Right lobe of liver (tissue), 6 donors: ENCODE measurements around the gene IGSF9B. TPM values are rescaled to one million over a fixed set of nuclear protein-coding genes. Genes with fewer than 3 reads are reported as not detected.

Source experiments
- ATAC-seq, 4 donors: fragments of 200-7000 bp; cut with Tn5 transposase; one replicate each; pipeline ENCODE4 v1.9.1; 2020; ENCODE audit warnings: mild to moderate bottlenecking in 4 of 4, moderate library complexity in 4 of 4
- DNase-seq, 3 donors: peaks; one replicate each; pipeline ENCODE4 v3.0.0-alpha.2; 2020
- H3K27ac ChIP-seq, 3 donors: fragments of 200-600 bp; one replicate each; pipeline ENCODE4 v1.8.0; 2022
- H3K27me3 ChIP-seq, 2 donors: fragments of 200-600 bp; one replicate each; pipeline ENCODE4 v1.8.0; 2022
- H3K36me3 ChIP-seq, 4 donors: fragments of 200-600 bp; sonication (generic) in 1 of 4; one replicate each; pipeline versions ENCODE4 v1.5.1 to v1.8.0; 2017 to 2022; ENCODE audit warnings: control low read depth in 1 of 4
- H3K4me1 ChIP-seq, 4 donors: fragments of 200-600 bp; sonication (generic) in 1 of 4; one replicate each; pipeline versions ENCODE4 v1.5.1 to v1.8.0; 2017 to 2022; ENCODE audit warnings: control low read depth in 1 of 4
- H3K4me3 ChIP-seq, 3 donors: fragments of 200-600 bp; one replicate each; pipeline ENCODE4 v1.8.0; 2022
- H3K9me3 ChIP-seq, 4 donors: fragments of 200-600 bp; sonication (generic) in 1 of 4; one replicate each; pipeline versions ENCODE4 v1.5.1 to v1.8.0; 2017 to 2022; ENCODE audit warnings: control low read depth in 1 of 4
- CTCF ChIP-seq, 4 donors: fragments of 200-600 bp in 3 of 4; fragments of 450-650 bp in 1 of 4; IDR thresholded peaks; one replicate each; pipeline versions ENCODE4 v1.5.1 to v1.8.0; 2016 to 2022; ENCODE audit warnings: antibody characterized with exemption in 4 of 4, mild to moderate bottlenecking in 2 of 4
- POLR2A ChIP-seq: fragments of 450-650 bp; IDR thresholded peaks from one replicate; pipeline ENCODE4 v1.6.1; 2017; ENCODE audit warnings: antibody characterized with exemption, mild to moderate bottlenecking
- WGBS: methylation state at CpG from one replicate; pipeline ENCODE4 v1.1.6; 2018; ENCODE audit warnings: low coverage, low lambda C conversion rate; ENCODE audit not compliant: insufficient coverage; ENCODE audit errors: missing lambda C conversion rate; 5-methylcytosine and 5-hydroxymethylcytosine counted together
- intact Hi-C, 2 donors: fragments of 100-400 bp; cut with DNase I; formaldehyde crosslinking; loops; one replicate each; pipeline versions ENCODE4 v1.11.2 to v1.14.1; 2022
- total RNA-seq, 6 experiments: library from RNA; depleted of rRNA in 2 of 6; stranded (reverse); fragments of >200 nt in 2 of 6; fragmentation: NEBNext Ultra II Directional in 3 of 6; extraction: Animal tissue kit (Norgen Biotek cat#: 25700) in 3 of 6; gene quantifications; one replicate each; pipeline versions ENCODE4 v1.1.0 to v1.2.4, GENCODE V29; 2016 to 2023
- donor health status: DM: no; HTN: yes; CAD: no.
- donor health status: DM: no; HTN: no; CAD: no.
- donor health status: DM: no; HTN: no; CAD: no.
- donor health status: DM: no; HTN: yes; CAD: no.
- donor health status: DM: no; HTN: yes; CAD: no.

The IGSF9B gene
- total RNA-seq, 6 experiments from 2014 or later, result 0.15 to 0.23 TPM; not detected in 4

GRCh38 chr11:133867456-133867855 is 89.3 kb downstream of the IGSF9B start:
- no peaks in the 10 kb centered on the region for H3K4me1 ChIP-seq
- no peaks in the 10 kb centered on the region for H3K27me3 ChIP-seq
- intact Hi-C loops, result no loop called here
- ATAC-seq (no peak), DNase-seq (no peak)
- no peaks in the 10 kb centered on the region for H3K36me3 ChIP-seq
- H3K4me3 ChIP-seq, result no peak overlapping the region
- no peaks in the 10 kb centered on the region for H3K9me3 ChIP-seq
- no peak overlapping the region for H3K27ac ChIP-seq
- no peak for TF ChIP-seq CTCF (IDR thresholded peaks at IDR 0.05)
- no peak for TF ChIP-seq POLR2A

- 82% methylated on average over 3 of the region's 11 CpGs for WGBS
- no peaks in the 10 kb centered on the region for H3K4me1 ChIP-seq
These were observed 91.3 kb downstream of the IGSF9B start for GRCh38 chr11:133865466-133865865.

GRCh38 chr11:133864756-133865155 is 92.0 kb downstream of the IGSF9B start:
- Histone ChIP-seq H3K27ac (no peak overlapping the region), H3K27me3 (no peaks in the 10 kb centered on the region), H3K36me3 (no peaks in the 10 kb centered on the region), H3K9me3 (no peaks in the 10 kb centered on the region), H3K4me3 (no peak overlapping the region), H3K4me1 (no peaks in the 10 kb centered on the region)
- intact Hi-C loops, result no loop called here
- TF ChIP-seq CTCF (IDR thresholded peaks at IDR 0.05), result no peak
- no peak for TF ChIP-seq POLR2A
- ATAC-seq (no peak), DNase-seq (no peak)
- 59% methylated on average over 2 of the region's 26 CpGs for WGBS

More at GRCh38 chr11:133865466-133865865, 91.3 kb downstream of the IGSF9B start:
- no peak for ATAC-seq
- Histone ChIP-seq H3K36me3 (no peaks in the 10 kb centered on the region), H3K4me3 (no peak overlapping the region), H3K9me3 (no peaks in the 10 kb centered on the region), H3K27ac (no peak overlapping the region), H3K27me3 (no peaks in the 10 kb centered on the region)
- no peak for DNase-seq
- TF ChIP-seq CTCF (IDR thresholded peaks at IDR 0.05) (no peak), POLR2A (no peak)
- intact Hi-C loops, result no loop called here

GRCh38 chr11:133860151-133860550 is 96.6 kb downstream of the IGSF9B start:
- no peak for ATAC-seq
- 55% methylated on average over 6 of the region's 6 CpGs for WGBS
- intact Hi-C loops, result no loop called here

More at GRCh38 chr11:133860151-133860550, 96.6 kb downstream of the IGSF9B start:
- Histone ChIP-seq H3K4me1 (no peaks in the 10 kb centered on the region), H3K9me3 (no peaks in the 10 kb centered on the region), H3K27me3 (no peaks in the 10 kb centered on the region), H3K27ac (no peak overlapping the region), H3K4me3 (no peak overlapping the region), H3K36me3 (no peaks in the 10 kb centered on the region)
- DNase-seq, result no peak
- TF ChIP-seq POLR2A (no peak), CTCF (IDR thresholded peaks at IDR 0.05) (no peak)

Other genes with a start within 250 kb of the IGSF9B start
- gene SPATA19, start 111.5 kb downstream of the IGSF9B start, total RNA-seq, result not detected
- gene JAM3, start 112.1 kb upstream of the IGSF9B start, total RNA-seq, result 1 to 10 TPM in 5 of 6 experiments, under 1 TPM in 1; 0.86 to 2.5 (median 1.6) TPM